ENCODE results near the gene CYBB.
A peak's percentile ranks its signal among the peaks of the same experiment; 100 is the strongest.
"Not testable (repeated sequence)": the region's sequence is repeated elsewhere in the genome, so short reads cannot be mapped to it uniquely, and the experiment has no call there.

CYBB gene

GRCh38 chrX:37779857-37780256 is at the start of gene CYBB:
TSS of gene CYBB (plus strand) at chrX:37780059. CDS start at chrX:37780078, 19 bp downstream.
- no peak for DNase-seq

- DNase-seq = peak in 45 of 51 donors; percentile 0 to 69 (median 26)
Measured at GRCh38 chrX:37745354-37745753, 34.5 kb upstream of the CYBB start.

- no peak for DNase-seq
Measured at GRCh38 chrX:37745835-37746217, 34.0 kb upstream of the CYBB start.

- no peak for DNase-seq
Measured at GRCh38 chrX:37746218-37746941, 33.5 kb upstream of the CYBB start.

- no peak for DNase-seq
Measured at GRCh38 chrX:37746951-37747350, 32.9 kb upstream of the CYBB start.

- no peak for DNase-seq
Measured at GRCh38 chrX:37752281-37752680, 27.6 kb upstream of the CYBB start.

- DNase-seq = no peak
Measured at GRCh38 chrX:37752936-37753335, 26.9 kb upstream of the CYBB start.

- no peak for DNase-seq
Measured at GRCh38 chrX:37753384-37753783, 26.5 kb upstream of the CYBB start.

GRCh38 chrX:37754516-37754915 is 25.3 kb upstream of the CYBB start:
- no peak for DNase-seq

- peak in 3 of 51 donors; percentile 0 to 2 (median 0) for DNase-seq
Measured at GRCh38 chrX:37755025-37755424, 24.8 kb upstream of the CYBB start.

- DNase-seq = no peak
Measured at GRCh38 chrX:37757082-37757481, 22.8 kb upstream of the CYBB start.

- DNase-seq = no peak
Measured at GRCh38 chrX:37759351-37759750, 20.5 kb upstream of the CYBB start.

GRCh38 chrX:37759878-37760418 is 19.9 kb upstream of the CYBB start:
- no peak for DNase-seq

GRCh38 chrX:37763400-37763799 is 16.5 kb upstream of the CYBB start:
- DNase-seq = no peak

- no peak for DNase-seq
Measured at GRCh38 chrX:37765507-37765906, 14.4 kb upstream of the CYBB start.

- no peak for DNase-seq
Measured at GRCh38 chrX:37767430-37767829, 12.4 kb upstream of the CYBB start.

- DNase-seq = not testable (repeated sequence)
Measured at GRCh38 chrX:37768866-37769265, 11.0 kb upstream of the CYBB start.

- DNase-seq = no peak
Measured at GRCh38 chrX:37776283-37776986, 3.4 kb upstream of the CYBB start.

- no peak for DNase-seq
Measured at GRCh38 chrX:37776987-37777325, 2.9 kb upstream of the CYBB start.

GRCh38 chrX:37781081-37781480 is 1.2 kb downstream of the CYBB start:
- no peak for DNase-seq

- no peak for DNase-seq
Measured at GRCh38 chrX:37781814-37782213, 2.0 kb downstream of the CYBB start.

GRCh38 chrX:37782359-37782758 is 2.5 kb downstream of the CYBB start:
- DNase-seq = no peak

GRCh38 chrX:37783305-37783704 is 3.4 kb downstream of the CYBB start:
- DNase-seq = peak in 5 of 51 donors; percentile 0 to 1 (median 0)

Measured in hypothalamus (tissue), 51 donors.